Epithelial cell of esophagus (primary cell): ENCODE results near the gene RCAN1.

Experiments
- DNase-seq: peaks from one replicate; pipeline ENCODE4 v3.0.0; 2010; ENCODE audit warnings: low read depth
- H3K4me3 ChIP-seq: 2 replicates; pipeline ENCODE4 v1.5.1; 2011; ENCODE audit warnings: mild to moderate bottlenecking, low read length, control low read depth
- TF ChIP-seq, protein P1 (sequence below): IDR thresholded peaks from 2 replicates; pipeline ENCODE4 v1.5.1; 2011; ENCODE audit warnings: low read depth, mild to moderate bottlenecking, low read length, control low read depth, inconsistent platforms; ENCODE audit not compliant: insufficient read depth; ENCODE audit errors: missing control alignments

Gene RCAN1

GRCh38 chr21:34593954-34594531 is 20.9 kb downstream of the RCAN1 start:
- DNase-seq = no peak
- TF ChIP-seq, protein P1, sequence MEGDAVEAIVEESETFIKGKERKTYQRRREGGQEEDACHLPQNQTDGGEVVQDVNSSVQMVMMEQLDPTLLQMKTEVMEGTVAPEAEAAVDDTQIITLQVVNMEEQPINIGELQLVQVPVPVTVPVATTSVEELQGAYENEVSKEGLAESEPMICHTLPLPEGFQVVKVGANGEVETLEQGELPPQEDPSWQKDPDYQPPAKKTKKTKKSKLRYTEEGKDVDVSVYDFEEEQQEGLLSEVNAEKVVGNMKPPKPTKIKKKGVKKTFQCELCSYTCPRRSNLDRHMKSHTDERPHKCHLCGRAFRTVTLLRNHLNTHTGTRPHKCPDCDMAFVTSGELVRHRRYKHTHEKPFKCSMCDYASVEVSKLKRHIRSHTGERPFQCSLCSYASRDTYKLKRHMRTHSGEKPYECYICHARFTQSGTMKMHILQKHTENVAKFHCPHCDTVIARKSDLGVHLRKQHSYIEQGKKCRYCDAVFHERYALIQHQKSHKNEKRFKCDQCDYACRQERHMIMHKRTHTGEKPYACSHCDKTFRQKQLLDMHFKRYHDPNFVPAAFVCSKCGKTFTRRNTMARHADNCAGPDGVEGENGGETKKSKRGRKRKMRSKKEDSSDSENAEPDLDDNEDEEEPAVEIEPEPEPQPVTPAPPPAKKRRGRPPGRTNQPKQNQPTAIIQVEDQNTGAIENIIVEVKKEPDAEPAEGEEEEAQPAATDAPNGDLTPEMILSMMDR = no peak
- no peak overlapping the region for H3K4me3 ChIP-seq

- DNase-seq = no peak
- no peak overlapping the region for H3K4me3 ChIP-seq
- TF ChIP-seq, protein P1 = no peak
Measured at GRCh38 chr21:34593423-34593822, 21.5 kb downstream of the RCAN1 start.

DNA sequence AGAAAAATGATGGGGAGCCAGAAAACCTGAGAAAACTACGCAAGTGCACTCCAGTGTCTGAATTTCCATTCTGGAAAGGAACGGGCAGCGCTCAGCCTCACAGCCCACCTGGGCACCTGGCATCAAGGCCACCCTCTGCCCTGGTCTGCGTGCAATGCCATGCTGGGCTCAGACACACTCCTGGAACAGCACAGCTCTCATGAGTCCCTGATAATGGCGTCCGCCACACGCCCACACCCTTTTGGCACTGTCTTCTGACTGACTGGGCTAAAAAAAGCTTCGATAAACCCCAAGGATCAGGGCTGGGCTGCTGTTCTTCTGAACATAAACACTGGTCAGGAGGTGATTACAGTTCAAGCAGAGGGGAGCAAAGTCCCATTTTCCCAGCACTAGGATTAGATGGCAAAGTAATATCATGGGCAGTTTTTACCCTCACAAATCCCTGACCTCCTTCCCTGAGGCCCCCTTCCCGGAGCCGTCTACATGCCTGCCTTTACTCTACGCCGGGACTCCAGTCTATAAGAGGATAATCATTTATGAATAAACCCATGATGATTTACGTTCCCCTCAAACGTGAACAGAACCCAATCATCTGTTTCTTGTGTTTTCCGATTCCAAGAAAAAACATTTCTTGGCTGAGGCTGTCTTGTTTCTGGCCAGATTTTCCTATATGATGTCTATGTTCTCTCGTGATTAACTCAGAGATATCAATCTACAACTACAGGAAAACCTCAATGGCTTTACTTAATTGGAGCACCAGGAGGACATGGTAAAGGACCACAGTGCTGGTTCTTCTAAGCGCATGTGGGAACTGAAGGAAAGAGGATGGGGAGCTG is 22.6 kb downstream of the RCAN1 start:
- no peak overlapping the region for H3K4me3 ChIP-seq
- TF ChIP-seq, protein P1 = no peak
- DNase-seq = no peak

- no peak overlapping the region for H3K4me3 ChIP-seq
- DNase-seq = no peak
- TF ChIP-seq, protein P1 = no peak
Measured at GRCh38 chr21:34590520-34590919, 24.4 kb downstream of the RCAN1 start.

DNA sequence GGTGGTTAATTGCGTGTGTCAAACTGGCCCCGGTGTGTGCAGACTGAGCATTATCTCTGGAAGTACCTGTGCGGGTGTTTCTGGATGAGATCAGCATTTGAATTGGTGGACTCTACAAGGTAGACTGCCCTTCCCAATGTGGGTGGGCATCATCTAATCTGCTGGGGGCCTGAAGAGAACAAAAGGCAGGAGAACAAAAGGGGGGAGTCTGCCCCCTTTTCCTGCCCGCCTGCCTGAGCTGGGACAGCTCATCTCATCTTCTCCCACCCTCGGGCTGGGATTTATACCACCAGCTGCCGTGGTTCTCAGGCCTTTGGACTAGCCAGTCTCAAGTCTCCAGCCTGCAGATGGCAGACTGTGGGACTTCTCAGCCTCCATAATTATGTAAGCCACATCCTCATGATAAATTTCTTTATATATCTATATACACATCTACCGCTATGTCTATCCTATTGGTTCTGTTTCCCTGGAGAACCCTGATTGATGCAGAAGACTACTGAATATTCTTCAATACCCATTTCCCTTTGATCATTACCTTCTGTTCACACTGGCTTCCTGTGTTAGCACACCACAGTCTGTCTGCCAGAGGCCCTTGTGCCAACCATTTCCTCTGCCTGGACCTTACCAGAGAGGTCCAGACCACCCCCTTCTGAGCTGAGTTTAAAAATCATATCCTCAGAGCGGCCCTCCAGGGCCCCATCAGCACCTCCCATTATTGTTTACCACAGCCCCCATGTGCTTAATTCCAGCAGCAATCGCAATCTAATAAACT is 25.2 kb downstream of the RCAN1 start:
- no peak for DNase-seq
- H3K4me3 ChIP-seq = no peak overlapping the region
- TF ChIP-seq, protein P1 = no peak

- TF ChIP-seq, protein P1 = no peak
- DNase-seq = no peak
- no peak overlapping the region for H3K4me3 ChIP-seq
Measured at GRCh38 chr21:34583926-34584563, 30.9 kb downstream of the RCAN1 start.
